ENCODE data around the gene PEX10.

DNA sequence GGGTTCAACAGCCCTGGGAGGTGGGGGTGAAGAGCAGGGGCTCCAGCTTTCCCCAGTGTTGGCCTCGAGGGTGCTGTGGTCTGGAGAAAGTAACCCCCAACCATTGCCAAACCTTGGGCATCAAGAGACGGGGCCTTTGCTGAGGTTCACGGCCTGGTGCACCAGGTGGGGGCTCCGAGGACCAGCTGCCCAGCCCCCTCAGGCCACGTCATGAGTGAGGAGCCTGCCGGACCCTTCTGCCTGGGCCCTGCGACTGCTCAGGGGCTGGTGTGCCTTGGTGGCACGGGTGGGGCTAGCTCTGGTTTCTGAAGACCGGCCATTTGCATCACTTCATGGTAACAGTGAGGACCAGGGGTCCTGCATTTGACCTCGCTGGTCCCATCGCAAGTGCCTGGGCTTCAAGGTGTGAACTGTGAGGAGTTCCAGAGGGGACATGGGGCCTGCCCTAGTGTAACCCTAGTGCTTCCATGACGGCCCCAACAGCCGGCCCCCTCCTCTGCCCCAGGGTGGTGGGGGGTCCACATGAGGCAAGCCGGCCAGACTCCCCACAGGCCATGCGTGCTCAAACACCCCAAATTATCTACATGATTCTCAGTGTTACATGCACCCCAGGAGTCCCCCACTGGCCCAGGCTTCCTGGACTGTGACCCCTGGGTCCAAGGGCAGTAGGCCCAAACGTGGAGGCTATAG, 34.5 kb downstream of the PEX10 start:
- TF ChIP-seq POLR2AphosphoS5 (IDR thresholded peaks at IDR 0.05; ENCODE audit: low read depth, low read length) = no peak
- TF ChIP-seq POLR2A (IDR thresholded peaks at IDR 0.05; ENCODE audit: low read depth, low read length) = no peak
- no peak for TF ChIP-seq TAF1 (IDR thresholded peaks at IDR 0.05; ENCODE audit: low read depth, low read length)
- no peak for TF ChIP-seq SPI1 (IDR thresholded peaks at IDR 0.05; ENCODE audit: low read depth, low read length)
